Activated B cell treated with CpG ODN at 0.5 μM for 24 hours (primary cell): ENCODE results near the gene MPZL3. TPM values are rescaled to one million over a fixed set of nuclear protein-coding genes. Genes with fewer than 3 reads are reported as not detected.

Experiments
- ATAC-seq: fragments of 200-7000 bp; cut with Tn5 transposase; one replicate; pipeline ENCODE4 v1.10.0; 2021; ENCODE audit warnings: low read depth, mild to moderate bottlenecking, moderate library complexity
- CTCF ChIA-PET: fragments of 350-600 bp; sonication (Branson Sonifier 250); formaldehyde crosslinking; loops from one replicate; lab custom pipeline; 2021; ENCODE audit warnings: antibody characterized with exemption; lab: Charles Lee
- POLR2A ChIA-PET: fragments of 350-600 bp; sonication (Branson Sonifier 250); formaldehyde crosslinking; loops from one replicate; lab custom pipeline; 2021; ENCODE audit warnings: antibody characterized with exemption; lab: Charles Lee
- DNase-seq: peaks from one replicate; pipeline ENCODE4 v3.0.0; 2022
- H3K27ac Mint-ChIP-seq: one replicate; pipeline ENCODE4 v1.8.0; 2020; ENCODE audit warnings: mixed read lengths
- H3K27me3 Mint-ChIP-seq: one replicate; pipeline ENCODE4 v1.8.0; 2021; ENCODE audit warnings: mixed read lengths
- H3K36me3 Mint-ChIP-seq: one replicate; pipeline ENCODE4 v1.8.0; 2021; ENCODE audit warnings: low read depth, mixed read lengths
- H3K4me1 Mint-ChIP-seq: one replicate; pipeline ENCODE4 v1.8.0; 2021; ENCODE audit warnings: mixed read lengths
- H3K4me3 Mint-ChIP-seq: one replicate; pipeline ENCODE4 v1.8.0; 2020; ENCODE audit warnings: mild to moderate bottlenecking, mixed read lengths
- H3K9me3 Mint-ChIP-seq: one replicate; pipeline ENCODE4 v1.8.0; 2020; ENCODE audit warnings: mixed read lengths
- CTCF ChIP-seq: fragments of 200-600 bp; IDR thresholded peaks from one replicate; pipeline ENCODE4 v1.8.0; 2022; ENCODE audit warnings: antibody characterized with exemption, mild to moderate bottlenecking
- intact Hi-C: fragments of 100-400 bp; cut with micrococcal nuclease; formaldehyde crosslinking; loops from one replicate; pipeline ENCODE4 v1.15.1; 2024
- total RNA-seq: library from RNA; stranded (reverse); gene quantifications from 2 replicates; pipeline ENCODE4 v1.2.3, GENCODE V29; 2022

Gene MPZL3
- total RNA-seq, 1 donor from 2014 or later: 2.9 TPM

DNA sequence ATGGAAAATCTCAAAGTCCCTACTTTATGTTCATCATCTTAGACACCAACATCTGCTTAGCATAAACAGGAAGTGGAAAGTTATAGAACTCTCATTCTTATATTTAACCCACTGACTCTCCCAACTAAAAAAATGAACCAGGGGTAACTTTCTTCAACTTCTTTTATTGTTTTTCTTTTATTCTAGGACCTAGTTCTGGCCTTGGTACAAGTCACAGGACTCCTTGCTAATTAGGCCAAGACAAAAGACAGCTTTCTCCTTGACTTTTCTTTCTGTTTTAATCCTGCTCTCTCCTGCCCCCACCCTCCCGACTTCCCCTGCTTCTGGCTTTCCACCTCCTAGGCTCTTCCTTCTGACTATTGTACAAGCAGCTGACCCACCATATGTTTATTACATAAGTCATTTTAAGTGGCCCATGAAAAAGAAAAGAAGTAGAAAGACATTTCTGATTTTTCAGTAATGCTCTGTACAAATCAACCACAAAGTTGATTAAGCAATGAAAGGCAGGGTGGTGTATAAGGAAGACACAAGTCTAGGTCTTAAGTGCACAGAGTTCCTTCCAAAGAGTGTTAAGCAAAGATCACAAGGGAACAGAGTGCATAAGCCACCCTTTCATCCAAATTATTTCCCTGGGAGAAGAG, 45.7 kb downstream of the MPZL3 start:
- ChIA-PET POLR2A (no interaction called here), CTCF (no interaction called here)
- TF ChIP-seq CTCF: no peak
- no peak overlapping the region for H3K27ac Mint-ChIP-seq
- no peak overlapping the region for H3K4me3 Mint-ChIP-seq
- ATAC-seq: no peak
- intact Hi-C loops: no loop called here
- no peaks in the 10 kb centered on the region for H3K9me3 Mint-ChIP-seq
- H3K27me3 Mint-ChIP-seq: peaks cover 13% of the 10 kb centered on the region
- no peaks in the 10 kb centered on the region for H3K36me3 Mint-ChIP-seq
- peaks cover 10% of the 10 kb centered on the region for H3K4me1 Mint-ChIP-seq
- no peak for DNase-seq

DNA sequence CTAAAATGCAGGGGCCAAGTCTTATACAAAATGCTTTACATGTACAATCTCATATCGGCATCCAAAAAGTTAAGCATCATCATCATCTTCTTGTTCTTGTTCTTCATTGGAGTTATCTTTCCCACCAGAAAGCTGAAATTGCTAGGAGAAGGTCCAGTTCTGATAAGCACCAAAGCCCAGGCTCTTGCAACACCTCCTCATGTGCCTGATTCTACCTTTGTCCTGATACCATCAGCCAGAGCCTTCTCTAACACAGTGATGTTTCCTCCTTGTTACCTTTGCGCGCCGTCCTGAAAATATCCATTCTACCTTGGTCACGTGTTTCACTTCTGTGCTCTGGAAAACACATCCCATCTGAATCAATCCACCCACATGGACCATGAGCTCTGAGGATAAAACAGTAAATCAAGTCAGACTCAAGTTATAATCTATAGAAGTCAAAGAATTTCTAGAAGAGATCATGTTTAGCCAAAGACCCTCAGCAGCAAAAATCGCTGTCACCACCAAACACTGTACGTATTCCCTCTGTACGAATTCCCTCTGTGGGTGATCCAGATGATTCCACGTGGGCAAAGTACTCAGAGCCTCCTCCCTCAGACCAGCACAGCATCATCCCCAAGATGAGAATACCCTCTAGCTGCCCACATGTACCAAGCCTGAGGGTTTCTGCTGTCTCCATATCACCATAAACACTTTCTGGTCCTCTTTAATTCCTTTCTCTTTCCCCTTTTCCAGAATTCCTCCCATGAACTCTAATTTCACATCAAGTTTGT, 46.4 kb downstream of the MPZL3 start:
- no peak for TF ChIP-seq CTCF
- no peaks in the 10 kb centered on the region for H3K36me3 Mint-ChIP-seq
- intact Hi-C loops: no loop called here
- H3K9me3 Mint-ChIP-seq: no peaks in the 10 kb centered on the region
- ChIA-PET POLR2A (no interaction called here), CTCF (no interaction called here)
- no peak overlapping the region for H3K4me3 Mint-ChIP-seq
- no peak for DNase-seq
- no peak overlapping the region for H3K27ac Mint-ChIP-seq
- H3K27me3 Mint-ChIP-seq: peaks cover 13% of the 10 kb centered on the region
- no peak for ATAC-seq
- peaks cover 10% of the 10 kb centered on the region for H3K4me1 Mint-ChIP-seq

- ChIA-PET POLR2A (no interaction called here), CTCF (interaction anchor here (1.1 to 1.9 kb wide), 2 partner anchors 49 to 93 kb away, joined by 4 to 5 read pairs; partner anchors contain the start of gene MPZL3)
- H3K36me3 Mint-ChIP-seq: no peaks in the 10 kb centered on the region
- H3K4me1 Mint-ChIP-seq: peaks cover 12% of the 10 kb centered on the region
- no peaks in the 10 kb centered on the region for H3K9me3 Mint-ChIP-seq
- H3K4me3 Mint-ChIP-seq: no peak overlapping the region
- peaks cover 5% of the 10 kb centered on the region for H3K27me3 Mint-ChIP-seq
- no peak for TF ChIP-seq CTCF
- no peak overlapping the region for H3K27ac Mint-ChIP-seq
- DNase-seq: no peak
- intact Hi-C loops: no loop called here
- no peak for ATAC-seq
These were observed 49.4 kb downstream of the MPZL3 start for GRCh38 chr11:118202599-118203422.

DNA sequence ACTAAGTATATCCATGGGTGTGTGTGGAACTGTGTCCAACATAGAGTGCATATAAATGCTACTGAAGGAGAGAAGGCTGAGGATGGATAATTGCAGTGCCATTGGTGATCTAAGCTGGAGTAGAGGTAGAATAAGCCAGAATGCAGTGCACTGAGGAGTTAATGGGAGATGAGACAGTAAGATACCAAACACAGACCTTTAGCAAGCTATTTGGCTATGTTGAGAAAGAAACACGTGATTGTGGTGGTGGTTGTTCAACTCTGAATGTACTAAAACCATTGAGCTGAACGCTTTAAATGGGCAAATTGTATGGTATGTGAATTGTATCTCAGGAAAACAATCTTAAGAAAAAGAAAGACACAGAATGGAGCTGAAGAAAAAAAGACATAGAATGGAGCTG, 50.2 kb downstream of the MPZL3 start:
- CTCF ChIA-PET: interaction anchor here (1.1 to 1.9 kb wide), 2 partner anchors 50 to 94 kb away, joined by 4 to 5 read pairs; partner anchors contain the start of gene MPZL3
- intact Hi-C loops: no loop called here

More for the DNA sequence above, 50.2 kb downstream of the MPZL3 start:
- H3K27me3 Mint-ChIP-seq: peaks cover 4% of the 10 kb centered on the region
- H3K4me1 Mint-ChIP-seq: peaks cover 12% of the 10 kb centered on the region
- no peak overlapping the region for H3K4me3 Mint-ChIP-seq
- no peak for DNase-seq
- POLR2A ChIA-PET: no interaction called here
- H3K36me3 Mint-ChIP-seq: no peaks in the 10 kb centered on the region
- no peaks in the 10 kb centered on the region for H3K9me3 Mint-ChIP-seq
- ATAC-seq: no peak
- TF ChIP-seq CTCF: no peak
- H3K27ac Mint-ChIP-seq: no peak overlapping the region
